BE2C (cell line): ENCODE measurements around the gene SOD2.
A peak's percentile ranks its signal among the peaks of the same experiment; 100 is the strongest.
"Not testable (repeated sequence)": the region's sequence is repeated elsewhere in the genome, so short reads cannot be mapped to it uniquely, and the experiment has no call there.

Source experiments
- DNase-seq: peaks from one replicate; pipeline ENCODE4 v3.0.0-alpha.2; 2020
- H3K27me3 ChIP-seq: fragments of 250-450 bp; sonication (Bioruptor Pico); 2 replicates; pipeline ENCODE4 v1.5.1; 2020; ENCODE audit warnings: mild to moderate bottlenecking
- H3K36me3 ChIP-seq: fragments of 250-450 bp; sonication (Bioruptor Pico); 2 replicates; pipeline ENCODE4 v1.5.1; 2020; ENCODE audit warnings: mild to moderate bottlenecking
- H3K4me1 ChIP-seq: fragments of 250-450 bp; sonication (Bioruptor Pico); 2 replicates; pipeline ENCODE4 v1.5.1; 2020
- H3K4me3 ChIP-seq: 2 replicates; pipeline ENCODE4 v1.5.1; 2011; ENCODE audit warnings: low read depth, low read length
- H3K9me3 ChIP-seq: fragments of 250-450 bp; sonication (Bioruptor Pico); 2 replicates; pipeline ENCODE4 v1.5.1; 2020
- CTCF ChIP-seq: IDR thresholded peaks from 2 replicates; pipeline ENCODE4 v1.5.1; 2012; ENCODE audit warnings: mild to moderate bottlenecking, low read depth, low read length

SOD2 gene

GRCh38 chr6:159724778-159725177, 31.7 kb upstream of the SOD2 start:
- no peak for DNase-seq
- Histone ChIP-seq H3K27me3 (no peaks in the 10 kb centered on the region), H3K4me3 (no peak overlapping the region), H3K4me1 (no peaks in the 10 kb centered on the region), H3K36me3 (peaks cover 6% of the 10 kb centered on the region), H3K9me3 (no peaks in the 10 kb centered on the region)
- no peak for TF ChIP-seq CTCF

- H3K36me3 ChIP-seq: peaks cover 6% of the 10 kb centered on the region
- no peaks in the 10 kb centered on the region for H3K4me1 ChIP-seq
- TF ChIP-seq CTCF: no peak
- H3K27me3 ChIP-seq: no peaks in the 10 kb centered on the region
- DNase-seq: no peak
- H3K4me3 ChIP-seq: no peak overlapping the region
- H3K9me3 ChIP-seq: no peaks in the 10 kb centered on the region
Measured at GRCh38 chr6:159723259-159723658, 30.2 kb upstream of the SOD2 start.

- TF ChIP-seq CTCF: no peak
- no peak overlapping the region for H3K4me3 ChIP-seq
Measured at GRCh38 chr6:159722655-159723054, 29.6 kb upstream of the SOD2 start.

DNA sequence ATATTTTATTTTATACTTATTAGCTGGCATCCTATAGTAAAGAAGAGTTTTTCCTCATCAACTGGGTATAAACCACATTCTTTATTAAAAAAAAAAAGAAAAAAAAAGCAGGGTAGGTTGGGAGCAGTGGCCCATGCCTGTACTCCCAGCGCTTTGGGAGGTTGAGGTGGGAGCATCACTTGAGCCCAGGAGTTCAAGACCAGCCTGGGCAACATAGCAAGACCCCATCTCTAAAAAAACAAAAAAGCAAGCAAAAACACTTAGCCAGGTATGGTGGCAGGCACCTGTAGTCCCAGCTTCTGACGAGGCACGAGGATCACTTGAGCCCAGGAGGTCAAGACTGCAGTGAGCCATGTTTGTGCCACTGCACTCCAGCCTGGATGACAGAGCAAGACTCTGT, 28.9 kb upstream of the SOD2 start:
- not testable (repeated sequence) for H3K4me1 ChIP-seq, H3K9me3 ChIP-seq, H3K27me3 ChIP-seq, H3K36me3 ChIP-seq, H3K4me3 ChIP-seq, DNase-seq

More at GRCh38 chr6:159722655-159723054, 29.6 kb upstream of the SOD2 start:
- Histone ChIP-seq H3K4me1 (no peaks in the 10 kb centered on the region), H3K27me3 (no peaks in the 10 kb centered on the region), H3K36me3 (peaks cover 3% of the 10 kb centered on the region), H3K9me3 (no peaks in the 10 kb centered on the region)
- DNase-seq: no peak

GRCh38 chr6:159720708-159721107, 27.7 kb upstream of the SOD2 start:
- no peak overlapping the region for H3K4me3 ChIP-seq
- TF ChIP-seq CTCF: peak; percentile 34
- no peak for DNase-seq
- no peaks in the 10 kb centered on the region for H3K36me3 ChIP-seq
- no peaks in the 10 kb centered on the region for H3K4me1 ChIP-seq
- no peaks in the 10 kb centered on the region for H3K9me3 ChIP-seq
- no peaks in the 10 kb centered on the region for H3K27me3 ChIP-seq

- no peak for TF ChIP-seq CTCF
- no peaks in the 10 kb centered on the region for H3K27me3 ChIP-seq
- H3K36me3 ChIP-seq: no peaks in the 10 kb centered on the region
- H3K4me1 ChIP-seq: no peaks in the 10 kb centered on the region
- no peak for DNase-seq
- H3K9me3 ChIP-seq: no peaks in the 10 kb centered on the region
- H3K4me3 ChIP-seq: no peak overlapping the region
Measured at GRCh38 chr6:159719287-159719686, 26.2 kb upstream of the SOD2 start.

- Histone ChIP-seq H3K36me3 (no peaks in the 10 kb centered on the region), H3K9me3 (no peaks in the 10 kb centered on the region), H3K4me1 (no peaks in the 10 kb centered on the region), H3K27me3 (no peaks in the 10 kb centered on the region), H3K4me3 (no peak overlapping the region)
- TF ChIP-seq CTCF: no peak
- DNase-seq: no peak
Measured at GRCh38 chr6:159718634-159719033, 25.6 kb upstream of the SOD2 start.
